Kidney (tissue), 14 donors: Measurements from ENCODE around the gene MTCL1. TPM values are rescaled to one million over a fixed set of nuclear protein-coding genes. Genes with fewer than 3 reads are reported as not detected.

ENCODE experiments used
- DNase-seq, 5 donors: peaks; one replicate each; pipeline ENCODE4 v3.0.0-alpha.2; 2013 to 2020
- FAIRE-seq: peaks from 2 replicates; lab custom pipeline; 2012; peaks lifted over from hg19 to GRCh38; lab: Jason Lieb, UNC
- H3K27ac ChIP-seq, 2 donors: one replicate each; pipeline ENCODE4 v1.7.0; 2013; ENCODE audit warnings: low read depth in 2 of 2, low read length in 2 of 2, inconsistent platforms in 1 of 2
- H3K27me3 ChIP-seq: one replicate; pipeline ENCODE4 v1.7.1; 2013; ENCODE audit warnings: low read length, inconsistent platforms; ENCODE audit not compliant: control insufficient read depth, insufficient read depth
- H3K36me3 ChIP-seq, 3 donors: one replicate each; pipeline versions ENCODE4 v1.7.0 to v1.7.1; 2013; ENCODE audit warnings: low read length in 3 of 3, control low read depth in 1 of 3, inconsistent platforms in 1 of 3; ENCODE audit not compliant: insufficient read depth in 3 of 3, control insufficient read depth in 2 of 3
- H3K4me1 ChIP-seq, 3 donors: one replicate each; pipeline versions ENCODE4 v1.7.0 to v1.7.1; 2013; ENCODE audit warnings: low read length in 3 of 3, inconsistent platforms in 1 of 3, low read depth in 1 of 3; ENCODE audit not compliant: control insufficient read depth in 2 of 3, insufficient read depth in 2 of 3
- H3K4me3 ChIP-seq, 3 donors: one replicate each; pipeline versions ENCODE4 v1.7.0 to v1.8.1; 2013; ENCODE audit warnings: low read length in 3 of 3, control low read depth in 1 of 3, inconsistent platforms in 1 of 3
- H3K9ac ChIP-seq, 3 donors: one replicate each; pipeline versions ENCODE4 v1.7.0 to v1.7.1; 2013; ENCODE audit warnings: low read length in 3 of 3, control low read depth in 1 of 3, inconsistent platforms in 1 of 3
- H3K9me3 ChIP-seq, 3 donors: one replicate each; pipeline versions ENCODE4 v1.7.0 to v1.7.1; 2013; ENCODE audit warnings: low read length in 3 of 3, control low read depth in 1 of 3, inconsistent platforms in 1 of 3; ENCODE audit not compliant: control insufficient read depth in 2 of 3, insufficient read depth in 1 of 3
- CTCF ChIP-seq: IDR thresholded peaks from 3 replicates; pipeline ENCODE4 v1.5.1; 2012; ENCODE audit warnings: mild to moderate bottlenecking, moderate library complexity, borderline replicate concordance; ENCODE audit not compliant: insufficient read depth; ENCODE audit errors: extremely low read depth
- intact Hi-C: fragments of 100-400 bp; cut with DNase I; formaldehyde crosslinking; loops from one replicate; pipeline ENCODE4 v1.11.1; 2022
- polyA plus RNA-seq: library from polyadenylated mRNA; stranded (reverse); fragments of 350-450 nt; fragmentation: Illumina TruSeq; extraction: RNeasy Lipid Tissue Mini Kit (QIAGEN cat#74804); gene quantifications from one replicate; pipeline ENCODE4 v1.2.3, GENCODE V29; 2014; ENCODE audit warnings: low read depth, low replicate concordance; ENCODE audit not compliant: insufficient read depth
- total RNA-seq: library from RNA; stranded (reverse); fragmentation: NEBNext Ultra II Directional; extraction: Animal tissue kit (Norgen Biotek cat#: 25700); gene quantifications from one replicate; pipeline ENCODE4 v1.2.1, GENCODE V29; 2021
- donor health status: control.
- donor health status: control.
- donor health status: control.
- donor health status: control.
- donor health status: control.
- donor health status: DM: yes; HTN: yes; CAD: no.
- donor health status: Normal renal cell carcinoma (clear cell type).

The MTCL1 gene
- total and polyA plus RNA-seq, 2 donors from 2014 or later: 2.5 to 15.3 TPM

DNA sequence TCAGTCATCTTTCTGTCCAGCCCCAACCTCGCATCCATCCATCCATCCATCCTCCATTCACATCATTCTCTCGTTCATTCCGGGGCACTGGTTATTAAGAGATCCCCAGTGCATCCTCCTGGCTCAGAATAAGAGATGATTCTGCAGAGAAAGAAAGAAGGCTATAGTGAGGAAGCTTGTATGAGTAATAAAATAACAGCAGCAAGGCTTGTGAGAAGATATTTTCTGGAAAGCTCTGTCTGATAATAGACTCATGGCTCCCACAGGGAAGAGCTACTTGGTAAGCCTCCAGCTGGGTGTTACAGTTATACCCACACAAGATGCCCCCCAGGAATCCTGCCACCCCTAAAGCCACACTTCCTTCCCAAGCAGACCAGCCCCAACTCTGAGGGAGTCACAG lies 143.2 kb downstream of the MTCL1 start:
- Histone ChIP-seq H3K27ac (no peak overlapping the region), H3K27me3 (no peaks in the 10 kb centered on the region)
- intact Hi-C loops: no loop called here

DNA sequence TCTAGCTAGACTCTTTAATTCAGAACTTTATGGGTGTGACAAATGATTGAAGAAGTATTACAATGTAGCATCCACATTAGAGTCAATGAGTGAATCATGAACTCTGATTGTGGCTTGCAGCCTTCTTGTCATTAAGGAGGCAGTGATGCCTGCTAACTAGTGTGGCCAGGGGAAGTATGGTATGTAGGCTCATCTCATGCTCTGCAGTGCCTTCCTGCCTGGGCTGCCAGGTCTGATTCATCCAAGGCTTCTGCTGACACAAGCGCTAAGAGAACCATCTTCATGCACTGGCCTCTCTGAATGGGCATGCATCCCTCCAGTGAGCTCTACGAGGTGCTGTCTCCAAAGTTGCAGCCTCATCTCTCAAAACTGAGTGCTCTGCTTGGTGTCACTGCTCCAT lies 144.3 kb downstream of the MTCL1 start:
- Histone ChIP-seq H3K27me3 (no peaks in the 10 kb centered on the region), H3K9me3 (peaks cover 0 to 2% (median 0%) of the 10 kb centered on the region in 3 donors), H3K4me3 (no peak overlapping the region), H3K4me1 (no peaks in the 10 kb centered on the region), H3K27ac (no peak overlapping the region), H3K36me3 (no peaks in the 10 kb centered on the region), H3K9ac (no peak overlapping the region)
- no peak for TF ChIP-seq CTCF
- DNase-seq (no peak), FAIRE-seq (no peak)
- intact Hi-C loops: no loop called here

More for the DNA sequence above, 143.2 kb downstream of the MTCL1 start:
- peaks cover 0 to 2% (median 0%) of the 10 kb centered on the region in 3 donors for H3K9me3 ChIP-seq
- DNase-seq (no peak), FAIRE-seq (no peak)
- H3K9ac ChIP-seq: no peak overlapping the region
- no peak for TF ChIP-seq CTCF
- H3K4me1 ChIP-seq: no peaks in the 10 kb centered on the region
- no peak overlapping the region for H3K4me3 ChIP-seq
- no peaks in the 10 kb centered on the region for H3K36me3 ChIP-seq

GRCh38 chr18:8851659-8852058 lies 146.3 kb downstream of the MTCL1 start:
- no peak for FAIRE-seq
- no peaks in the 10 kb centered on the region for H3K36me3 ChIP-seq
- TF ChIP-seq CTCF: no peak
- H3K4me3 ChIP-seq: no peak overlapping the region
- H3K9ac ChIP-seq: no peak overlapping the region
- peaks cover 0 to 2% (median 0%) of the 10 kb centered on the region in 3 donors for H3K4me1 ChIP-seq
- intact Hi-C loops: no loop called here
- DNase-seq: no peak
- no peaks in the 10 kb centered on the region for H3K27me3 ChIP-seq
- no peak overlapping the region for H3K27ac ChIP-seq
- peaks cover 0 to 2% (median 0%) of the 10 kb centered on the region in 3 donors for H3K9me3 ChIP-seq

- Histone ChIP-seq H3K4me3 (no peak overlapping the region), H3K27me3 (no peaks in the 10 kb centered on the region), H3K36me3 (no peaks in the 10 kb centered on the region), H3K27ac (no peak overlapping the region), H3K4me1 (peaks cover 0 to 2% (median 0%) of the 10 kb centered on the region in 3 donors), H3K9me3 (peaks cover 0 to 2% (median 0%) of the 10 kb centered on the region in 3 donors), H3K9ac (no peak overlapping the region)
- intact Hi-C loops: no loop called here
- no peak for TF ChIP-seq CTCF
- FAIRE-seq (no peak), DNase-seq (no peak)
Measured at GRCh38 chr18:8854550-8854949, 149.2 kb downstream of the MTCL1 start.
